Measurements from ENCODE around the gene ANKRD34A. TPM values are rescaled to one million over a fixed set of nuclear protein-coding genes. Genes with fewer than 3 reads are reported as not detected.

ANKRD34A gene
- total and polyA plus RNA-seq, 9 donors: 0.48 to 5.2 (median 2.3) TPM

DNA sequence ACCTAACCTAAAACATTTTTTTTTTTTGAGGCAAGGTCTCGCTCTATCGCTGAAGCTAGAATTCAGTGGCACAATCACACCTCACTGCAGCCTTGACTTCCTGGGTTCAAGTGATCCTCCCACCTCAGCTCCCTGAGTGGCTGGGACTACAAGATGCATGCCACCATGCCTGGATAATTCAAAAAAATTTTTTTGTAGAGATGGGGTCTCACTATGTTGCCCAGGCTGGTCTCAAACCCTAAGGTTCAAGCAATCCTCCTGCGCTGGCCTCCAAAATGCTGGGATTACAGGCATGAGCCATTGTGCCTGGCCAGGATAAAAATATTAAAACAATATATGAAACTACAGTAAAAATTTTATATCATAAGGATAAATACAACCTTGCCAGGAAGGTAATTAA, 11.5 kb downstream of the ANKRD34A start:
- Histone ChIP-seq H3K4me3 (no peak overlapping the region), H3K4me1 (ENCODE audit: insufficient read depth) (peaks cover 10% of the 10 kb centered on the region), H3K27me3 (no peaks in the 10 kb centered on the region), H3K9me3 (no peaks in the 10 kb centered on the region), H3K27ac (no peak overlapping the region), H3K36me3 (no peaks in the 10 kb centered on the region)
- DNase-seq: no peak
- no peak for TF ChIP-seq POLR2A (IDR thresholded peaks at IDR 0.05)
- TF ChIP-seq, protein P1, sequence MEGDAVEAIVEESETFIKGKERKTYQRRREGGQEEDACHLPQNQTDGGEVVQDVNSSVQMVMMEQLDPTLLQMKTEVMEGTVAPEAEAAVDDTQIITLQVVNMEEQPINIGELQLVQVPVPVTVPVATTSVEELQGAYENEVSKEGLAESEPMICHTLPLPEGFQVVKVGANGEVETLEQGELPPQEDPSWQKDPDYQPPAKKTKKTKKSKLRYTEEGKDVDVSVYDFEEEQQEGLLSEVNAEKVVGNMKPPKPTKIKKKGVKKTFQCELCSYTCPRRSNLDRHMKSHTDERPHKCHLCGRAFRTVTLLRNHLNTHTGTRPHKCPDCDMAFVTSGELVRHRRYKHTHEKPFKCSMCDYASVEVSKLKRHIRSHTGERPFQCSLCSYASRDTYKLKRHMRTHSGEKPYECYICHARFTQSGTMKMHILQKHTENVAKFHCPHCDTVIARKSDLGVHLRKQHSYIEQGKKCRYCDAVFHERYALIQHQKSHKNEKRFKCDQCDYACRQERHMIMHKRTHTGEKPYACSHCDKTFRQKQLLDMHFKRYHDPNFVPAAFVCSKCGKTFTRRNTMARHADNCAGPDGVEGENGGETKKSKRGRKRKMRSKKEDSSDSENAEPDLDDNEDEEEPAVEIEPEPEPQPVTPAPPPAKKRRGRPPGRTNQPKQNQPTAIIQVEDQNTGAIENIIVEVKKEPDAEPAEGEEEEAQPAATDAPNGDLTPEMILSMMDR (IDR thresholded peaks at IDR 0.05): no peak
- 98 to 99% (median 98%) methylated on average over 3 of the region's 3 CpGs for WGBS, 3 donors
- intact Hi-C loops (cut with DNase I): no loop called here

DNA sequence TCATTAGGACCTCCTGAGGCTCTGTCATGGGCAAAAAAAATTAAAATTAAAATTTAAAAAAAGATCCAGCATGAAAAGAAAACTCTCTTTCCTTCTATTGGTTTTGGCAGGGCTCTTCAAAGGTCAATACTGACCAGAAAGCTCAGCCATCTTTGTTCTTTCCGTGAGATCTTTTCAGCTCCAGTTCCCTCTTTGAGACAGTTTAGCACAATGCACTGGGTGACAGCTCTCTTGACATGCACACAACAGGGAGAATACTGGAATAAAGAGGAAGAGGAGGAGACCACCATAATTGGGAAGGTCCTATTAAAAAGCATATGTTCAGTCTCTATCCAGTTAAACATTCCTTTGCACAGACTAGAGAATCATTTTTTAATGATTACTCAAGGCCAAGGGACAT, 12.8 kb downstream of the ANKRD34A start:
- Histone ChIP-seq H3K36me3 (no peaks in the 10 kb centered on the region), H3K9me3 (no peaks in the 10 kb centered on the region), H3K27ac (no peak overlapping the region), H3K4me1 (ENCODE audit: insufficient read depth) (peaks cover 10% of the 10 kb centered on the region), H3K27me3 (no peaks in the 10 kb centered on the region), H3K4me3 (no peak overlapping the region)
- DNase-seq: no peak
- TF ChIP-seq POLR2A (IDR thresholded peaks at IDR 0.05) (no peak), EP300 (IDR thresholded peaks at IDR 0.05) (no peak)
- intact Hi-C loops (cut with DNase I): no loop called here
- WGBS, 3 donors: 87 to 96% (median 89%) methylated on average over 1 of the region's 1 CpG

DNA sequence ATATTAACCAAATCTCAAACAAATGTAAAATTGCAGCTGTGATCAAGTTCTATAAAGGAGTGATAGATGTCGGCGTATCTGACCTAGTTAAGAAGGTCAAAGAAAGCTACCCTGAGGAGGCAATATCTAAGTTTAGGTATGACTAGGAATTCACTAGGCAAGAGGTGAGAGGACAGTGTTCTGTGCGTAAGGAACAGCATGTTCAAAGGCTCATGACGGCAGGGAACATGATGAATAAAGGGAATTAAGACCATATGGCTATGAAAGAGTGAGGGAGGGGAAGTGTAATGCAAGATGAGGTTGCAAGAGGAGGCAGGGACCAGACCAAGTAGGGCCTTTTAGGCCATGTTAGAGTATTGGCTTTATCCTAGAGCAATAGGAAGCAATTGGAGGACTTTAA, 15.2 kb downstream of the ANKRD34A start:
- no peak for DNase-seq
- peaks cover 7% of the 10 kb centered on the region for H3K4me1 ChIP-seq (ENCODE audit: insufficient read depth)
- no peaks in the 10 kb centered on the region for H3K27me3 ChIP-seq
- H3K9me3 ChIP-seq: no peaks in the 10 kb centered on the region
- TF ChIP-seq, protein P1 (IDR thresholded peaks at IDR 0.05): no peak
- TF ChIP-seq POLR2A (IDR thresholded peaks at IDR 0.05) (no peak), EP300 (IDR thresholded peaks at IDR 0.05) (no peak)
- intact Hi-C loops (cut with DNase I): no loop called here
- no peak overlapping the region for H3K27ac ChIP-seq
- no peak overlapping the region for H3K4me3 ChIP-seq
- H3K36me3 ChIP-seq: no peaks in the 10 kb centered on the region
- 86 to 95% (median 95%) methylated on average over 4 of the region's 4 CpGs for WGBS, 3 donors

DNA sequence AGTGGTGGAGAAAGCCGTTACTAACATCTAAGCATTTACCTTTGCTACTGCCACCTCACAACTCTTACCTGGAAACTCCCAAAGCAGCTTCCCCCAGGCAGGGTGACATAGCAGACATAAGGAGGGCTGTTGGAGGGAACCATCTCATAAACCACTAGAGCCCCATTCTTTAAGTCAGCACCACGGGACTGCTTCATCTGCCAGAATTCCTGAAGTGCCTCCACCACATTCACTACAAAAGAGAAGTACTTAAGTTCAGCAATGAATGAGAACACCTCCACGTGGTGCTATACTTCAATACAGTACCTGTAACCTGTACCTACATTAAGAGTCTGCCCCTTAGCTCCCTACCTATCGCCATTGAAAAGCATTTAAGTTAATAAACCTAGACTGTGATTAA, 16.8 kb downstream of the ANKRD34A start:
- no peaks in the 10 kb centered on the region for H3K36me3 ChIP-seq
- intact Hi-C loops (cut with DNase I): no loop called here

DNA sequence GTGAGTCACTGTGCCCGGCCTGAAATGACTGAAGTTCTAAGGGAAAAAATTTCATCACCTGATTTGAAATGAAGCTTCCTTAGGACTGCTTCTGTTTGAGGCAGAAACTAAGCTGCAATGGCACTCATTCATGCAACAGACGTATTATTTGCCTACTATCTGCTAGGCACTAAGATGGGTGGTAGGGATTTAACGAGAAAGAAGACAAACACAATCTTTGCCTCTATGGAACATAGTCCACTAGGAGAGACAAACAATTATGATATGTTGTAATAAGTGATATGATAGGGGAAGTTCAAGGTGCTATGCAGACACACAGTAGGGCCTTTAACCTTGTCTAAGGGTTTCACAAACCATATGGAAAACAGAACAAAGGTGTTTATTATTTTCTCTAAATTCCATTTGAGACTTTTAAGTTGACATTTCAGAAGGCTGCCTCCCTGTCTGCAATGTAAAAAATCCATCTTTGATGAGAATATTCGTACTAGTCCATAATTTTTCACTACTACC, 17.8 kb downstream of the ANKRD34A start:
- no peak for DNase-seq
- no peaks in the 10 kb centered on the region for H3K36me3 ChIP-seq
- no peak overlapping the region for H3K4me3 ChIP-seq
- intact Hi-C loops (cut with DNase I): no loop called here
- H3K9me3 ChIP-seq: no peaks in the 10 kb centered on the region
- no peaks in the 10 kb centered on the region for H3K27me3 ChIP-seq
- TF ChIP-seq POLR2A (IDR thresholded peaks at IDR 0.05) (no peak), EP300 (IDR thresholded peaks at IDR 0.05) (no peak)
- TF ChIP-seq, protein P1 (IDR thresholded peaks at IDR 0.05): no peak
- peaks cover 3% of the 10 kb centered on the region for H3K4me1 ChIP-seq (ENCODE audit: insufficient read depth)
- no peak overlapping the region for H3K27ac ChIP-seq
- 88 to 91% (median 90%) methylated on average over 4 of the region's 4 CpGs for WGBS, 3 donors

More for the DNA sequence above, 16.8 kb downstream of the ANKRD34A start:
- Histone ChIP-seq H3K9me3 (no peaks in the 10 kb centered on the region), H3K4me3 (no peak overlapping the region), H3K27me3 (no peaks in the 10 kb centered on the region), H3K27ac (no peak overlapping the region), H3K4me1 (ENCODE audit: insufficient read depth) (peaks cover 5% of the 10 kb centered on the region)
- DNase-seq: no peak
- 68 to 86% (median 81%) methylated on average over 4 of the region's 4 CpGs for WGBS, 3 donors
- TF ChIP-seq POLR2A (IDR thresholded peaks at IDR 0.05) (no peak), EP300 (IDR thresholded peaks at IDR 0.05) (no peak)

Measured in ovary (tissue), 9 donors.